KBM-7 (cell line): Measurements from ENCODE around the gene R3HDM1.
"Not testable (repeated sequence)": the region's sequence is repeated elsewhere in the genome, so short reads cannot be mapped to it uniquely, and the experiment has no call there.

ENCODE experiments used
- DNase-seq: peaks from one replicate; pipeline ENCODE4 v3.0.0-alpha.2; 2015
- in situ Hi-C: fragments of 300-500 bp; cut with MboI; formaldehyde crosslinking; loops from 2 replicates; pipeline ENCODE4 v1.14.3; 2020; ENCODE audit warnings: low sequenced_read_pairs, low pct_unique_long_range_greater_than_20kb, mixed read lengths

Gene R3HDM1

DNA sequence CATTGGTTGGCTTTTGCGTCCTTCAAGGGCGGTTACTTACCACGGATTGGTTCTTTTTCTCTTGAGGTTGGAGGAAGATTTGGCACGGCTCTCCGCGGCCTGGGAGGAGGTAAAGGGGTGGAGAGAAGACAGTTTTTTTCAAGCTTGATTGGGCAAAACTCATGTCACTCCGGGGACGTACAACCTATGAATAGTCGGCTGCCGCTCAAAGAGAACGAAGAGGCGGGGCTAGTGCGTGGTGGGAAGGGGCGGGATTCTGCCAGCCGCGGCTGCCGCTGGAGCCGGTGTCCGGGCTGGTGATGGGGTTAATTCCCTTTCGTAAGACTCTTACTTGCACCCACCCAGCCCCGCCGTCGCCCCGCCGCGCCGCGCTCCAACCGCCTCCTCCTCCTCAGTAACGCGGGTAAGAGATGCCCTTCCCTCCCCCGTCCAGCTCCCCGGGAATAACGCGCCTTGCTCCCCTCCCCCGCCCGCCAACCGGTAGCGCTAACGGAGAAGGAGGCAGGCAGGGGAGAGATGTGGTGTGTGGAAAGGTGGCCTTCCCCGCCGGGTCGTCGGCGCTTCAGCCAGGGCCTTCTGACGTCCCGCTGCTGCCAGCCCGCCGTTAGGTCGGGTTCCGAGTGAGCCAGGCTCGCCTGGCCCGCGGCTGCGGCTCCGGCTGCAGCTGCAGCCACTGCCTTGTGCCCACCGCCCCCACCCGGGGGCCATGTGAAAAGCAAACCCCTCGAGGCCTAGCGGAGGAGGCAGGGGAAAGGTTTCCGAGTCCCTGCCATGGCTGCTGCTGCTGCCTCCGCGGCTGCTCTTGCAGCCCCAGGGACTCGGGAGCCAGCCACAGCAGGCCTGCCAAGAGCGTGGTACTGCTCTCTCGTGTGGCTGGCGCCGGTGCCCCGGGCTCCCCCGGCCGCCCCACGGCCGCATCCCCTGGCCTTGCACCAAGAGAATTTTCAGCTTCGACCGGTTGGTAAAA is at the start of gene R3HDM1:
Gene R3HDM1 (plus strand): TSS at position 254 of the 967 bp plus-strand sequence. CDS start 73,362 bp downstream, outside the sequence.
- DNase-seq = peak; percentile 100
- in situ Hi-C loops = no loop called here

DNA sequence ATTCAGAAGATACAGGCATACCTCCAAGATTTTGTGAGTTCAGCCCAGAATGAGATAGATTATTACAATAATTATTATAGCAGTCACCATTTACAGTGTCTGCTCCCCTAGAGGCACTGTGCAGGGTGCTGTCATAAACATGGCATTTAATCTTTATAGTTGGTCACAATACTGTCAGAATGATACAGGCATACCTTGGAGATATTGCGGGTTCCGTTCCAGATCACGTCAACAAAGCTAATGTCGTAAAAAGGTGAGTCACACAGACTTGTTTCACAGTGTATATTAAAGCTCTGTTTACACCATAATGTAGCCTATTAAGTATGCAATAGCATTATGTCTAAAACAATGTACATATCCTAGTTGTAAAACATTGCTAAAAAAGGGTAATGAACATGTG is 45.8 kb upstream of the R3HDM1 start:
- no peak for DNase-seq
- in situ Hi-C loops = no loop called here

DNA sequence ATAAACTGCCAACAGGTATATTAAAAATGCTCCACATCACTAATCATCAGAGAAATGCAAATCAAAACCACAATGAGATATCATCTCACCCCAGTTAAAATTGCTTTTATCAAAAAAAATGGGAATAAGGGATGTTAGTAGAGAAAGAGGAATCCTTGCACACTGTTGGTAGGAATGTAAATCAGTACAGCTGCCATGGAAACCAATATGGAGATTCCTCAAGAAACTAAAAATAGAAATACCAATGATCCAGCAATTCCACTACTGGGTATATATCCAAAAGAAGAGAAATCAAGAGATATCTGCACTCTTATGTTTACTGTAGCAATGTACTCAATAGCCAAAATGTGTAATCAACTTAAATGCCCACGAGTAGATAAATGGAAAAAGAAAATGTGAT is 40.9 kb upstream of the R3HDM1 start:
- in situ Hi-C loops = no loop called here
- DNase-seq = no peak

DNA sequence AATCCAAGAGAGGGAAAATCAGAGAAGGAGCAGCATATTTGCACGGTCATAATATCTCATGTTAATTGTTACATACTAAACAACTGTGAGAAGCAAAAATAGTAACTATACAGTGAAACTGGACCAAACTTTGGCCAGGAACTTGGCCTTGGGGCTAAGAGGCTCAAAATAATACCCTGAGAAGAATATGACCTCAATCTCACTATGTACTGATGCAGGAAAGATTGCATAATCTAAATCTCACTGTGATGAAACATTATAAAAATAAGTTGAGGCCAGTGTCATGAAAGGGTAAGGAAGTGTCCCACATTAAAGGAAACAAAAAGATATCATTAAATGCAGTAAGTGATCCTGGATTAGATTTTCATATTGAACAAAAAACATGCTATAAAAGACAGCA is 36.8 kb upstream of the R3HDM1 start:
- DNase-seq = no peak
- in situ Hi-C loops = no loop called here

GRCh38 chr2:135494917-135495316 is 36.4 kb upstream of the R3HDM1 start:
- no peak for DNase-seq
- in situ Hi-C loops = no loop called here

GRCh38 chr2:135498588-135498987 is 32.7 kb upstream of the R3HDM1 start:
- DNase-seq, in situ Hi-C loops: not testable (repeated sequence)

DNA sequence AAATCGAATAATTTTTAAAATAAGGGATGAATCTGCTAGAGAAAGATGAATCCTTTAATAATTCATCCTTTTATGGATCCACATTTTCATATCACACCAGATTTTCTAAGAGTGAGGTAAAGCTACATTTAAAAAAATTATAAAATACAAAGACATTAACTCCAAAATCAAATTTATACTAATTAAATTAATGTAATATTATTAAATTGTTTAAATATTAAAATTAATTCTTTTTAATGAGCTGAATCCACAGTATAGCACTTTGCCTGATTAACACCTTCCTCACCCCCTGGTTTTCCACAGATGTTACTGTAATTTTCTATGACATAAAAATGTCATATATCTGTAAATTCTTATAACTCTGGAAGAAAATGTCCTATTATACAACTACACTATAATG is 26.5 kb upstream of the R3HDM1 start:
- in situ Hi-C loops = no loop called here
- no peak for DNase-seq

GRCh38 chr2:135510577-135510976 is 20.7 kb upstream of the R3HDM1 start:
- in situ Hi-C loops = no loop called here
- DNase-seq = no peak

- in situ Hi-C loops = no loop called here
- DNase-seq = no peak
Observed at GRCh38 chr2:135512099-135512498, 19.2 kb upstream of the R3HDM1 start.

GRCh38 chr2:135525786-135526185 is 5.5 kb upstream of the R3HDM1 start:
- DNase-seq = no peak
- in situ Hi-C loops = no loop called here

DNA sequence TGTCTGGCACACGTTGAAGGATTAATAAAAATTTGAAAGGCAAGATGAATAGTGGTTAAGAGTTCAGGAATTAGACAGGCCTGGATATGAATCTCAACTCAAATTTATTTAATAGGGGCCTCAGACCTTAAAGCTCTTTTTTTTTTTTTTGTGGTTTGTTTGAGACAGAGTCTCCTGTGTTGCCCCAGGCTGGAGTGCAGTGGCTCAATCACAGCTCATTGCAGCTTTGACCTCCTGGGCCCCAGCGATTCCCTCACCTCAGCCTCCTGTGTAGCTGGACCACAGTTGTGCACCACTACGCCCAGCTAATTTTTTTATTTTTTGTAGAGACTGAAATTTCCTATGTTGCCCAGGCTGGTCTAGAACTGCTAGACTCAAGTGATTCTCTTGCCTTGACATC is 3.3 kb upstream of the R3HDM1 start:
- in situ Hi-C loops = no loop called here
- DNase-seq = no peak

DNA sequence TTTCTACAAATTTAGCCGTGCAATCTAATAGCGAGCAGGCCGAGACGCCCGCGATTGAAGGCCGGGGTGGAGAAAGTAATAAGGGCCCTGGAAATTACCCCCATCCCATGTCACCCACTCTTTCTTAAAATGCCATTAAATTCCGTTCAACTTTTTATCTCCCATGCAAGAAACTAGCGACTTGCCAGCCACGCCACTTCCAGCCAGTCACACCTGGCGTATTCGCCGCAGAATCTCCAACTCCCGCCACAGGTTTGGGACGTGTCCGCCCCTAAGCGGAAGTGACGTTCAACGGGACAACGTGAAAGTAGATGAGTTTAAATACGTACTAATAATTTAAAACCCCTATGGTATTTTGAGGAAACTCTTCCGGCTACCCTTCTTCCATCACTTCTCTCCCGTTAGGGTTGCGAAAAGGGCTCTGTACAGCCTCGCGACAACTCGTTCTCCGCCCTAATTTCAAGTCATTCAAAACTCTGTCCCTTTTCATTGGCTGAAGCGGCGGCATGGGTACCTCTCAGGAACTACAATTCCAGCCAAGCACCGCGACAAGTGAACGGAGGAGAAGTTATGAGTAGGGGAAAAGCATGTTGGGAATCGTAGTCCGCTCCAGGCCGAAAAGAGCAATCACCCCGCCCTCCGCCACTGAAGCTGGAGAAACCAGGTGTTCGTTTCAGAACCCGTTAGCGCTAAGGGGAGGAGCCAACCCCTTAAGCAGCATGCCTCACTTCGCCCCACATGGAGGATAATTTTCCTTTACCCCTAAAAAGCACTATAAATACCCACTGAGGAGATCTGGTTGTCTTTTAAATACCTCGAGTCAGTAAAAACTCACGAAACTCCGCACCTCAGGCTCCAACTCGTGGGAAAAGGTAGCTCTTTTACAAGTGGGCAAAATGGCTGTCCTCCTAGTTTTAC is 712 bp upstream of the R3HDM1 start, which contains the start of gene ZRANB3:
Gene ZRANB3 (minus strand): TSS at position 906 of the 918 bp plus-strand sequence.
- peak; percentile 99 for DNase-seq
- in situ Hi-C loops = no loop called here

GRCh38 chr2:135532581-135532980 is 1.3 kb downstream of the R3HDM1 start:
- no peak for DNase-seq
- in situ Hi-C loops = no loop called here

DNA sequence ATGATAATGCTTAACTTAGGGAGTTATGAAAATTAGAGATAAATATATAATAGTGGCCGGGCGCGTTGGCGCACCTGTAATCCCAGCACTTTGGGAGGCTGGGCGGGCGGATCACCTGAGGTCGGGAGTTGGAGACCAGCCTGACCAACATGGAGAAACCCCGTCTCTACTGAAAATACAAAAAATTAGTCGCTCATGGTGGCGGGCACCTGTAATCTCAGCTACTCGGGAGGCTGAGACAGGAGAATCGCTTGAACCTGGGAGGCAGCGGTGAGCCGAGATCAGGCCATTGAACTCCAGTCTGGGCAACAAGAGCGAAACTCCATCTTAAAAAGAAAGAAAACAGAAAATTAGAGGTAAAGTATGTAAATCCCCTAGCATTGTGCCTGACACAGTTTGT is 2.3 kb downstream of the R3HDM1 start:
- DNase-seq, in situ Hi-C loops: not testable (repeated sequence)

- no peak for DNase-seq
- in situ Hi-C loops = no loop called here
Observed at GRCh38 chr2:135546436-135546835, 15.2 kb downstream of the R3HDM1 start.

DNA sequence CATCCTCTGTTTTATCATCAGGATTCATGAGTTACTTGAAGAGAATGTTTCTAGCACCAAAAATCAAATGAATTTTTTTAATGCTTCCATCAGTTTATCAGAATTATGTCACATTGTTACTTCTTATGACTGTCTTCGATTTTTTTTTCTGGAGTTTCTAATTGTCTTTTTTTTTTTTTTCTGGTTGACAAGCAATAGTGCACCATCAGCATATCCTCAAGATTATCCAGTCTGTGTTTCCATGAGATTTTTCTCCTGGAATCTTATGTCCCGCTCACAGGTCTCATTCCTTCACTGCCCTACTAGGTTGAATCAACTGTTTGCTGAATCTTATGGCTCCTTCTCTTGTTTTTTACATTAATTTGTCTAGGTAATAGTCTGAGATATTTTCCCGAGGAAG is 16.0 kb downstream of the R3HDM1 start:
- in situ Hi-C loops = no loop called here
- DNase-seq = no peak

GRCh38 chr2:135551356-135551755 is 20.1 kb downstream of the R3HDM1 start:
- DNase-seq = no peak
- in situ Hi-C loops = no loop called here

- in situ Hi-C loops = no loop called here
Observed at GRCh38 chr2:135552887-135553286, 21.6 kb downstream of the R3HDM1 start.

GRCh38 chr2:135555311-135555710 is 24.0 kb downstream of the R3HDM1 start:
- in situ Hi-C loops = no loop called here
- DNase-seq = no peak

More at GRCh38 chr2:135552887-135553286, 21.6 kb downstream of the R3HDM1 start:
- no peak for DNase-seq

- DNase-seq = no peak
- in situ Hi-C loops = no loop called here
Observed at GRCh38 chr2:135557530-135557929, 26.2 kb downstream of the R3HDM1 start.
